Esophagus squamous epithelium (tissue), 4 donors: ENCODE results near the gene DNAH7.

Source experiments
- CTCF ChIP-seq, 6 experiments: fragments of 450-650 bp in 4 of 6; fragments of 200-600 bp in 2 of 6; sonication (generic) in 2 of 6; IDR thresholded peaks; one replicate each; pipeline ENCODE4 v1.5.1; 2016 to 2019; ENCODE audit warnings: antibody characterized with exemption in 6 of 6, mild to moderate bottlenecking in 4 of 6, moderate library complexity in 4 of 6
- POLR2A ChIP-seq, 4 donors: fragments of 450-650 bp; IDR thresholded peaks; one replicate each; pipeline ENCODE4 v1.6.1; 2017; ENCODE audit warnings: antibody characterized with exemption in 4 of 4, mild to moderate bottlenecking in 4 of 4, moderate library complexity in 3 of 4

GRCh38 chr2:195805283-195805976 is 263.2 kb downstream of the DNAH7 start:
- TF ChIP-seq CTCF (IDR thresholded peaks at IDR 0.05) (no peak), POLR2A (IDR thresholded peaks at IDR 0.05) (no peak)
